HCT116 (cell line): Measurements from ENCODE around the gene PCBP3.

Source experiments
- EZH2 ChIP-seq: fragments of 200-600 bp; sonication (generic); IDR thresholded peaks from 2 replicates; pipeline ENCODE4 v1.6.1; 2017; ENCODE audit warnings: antibody characterized with exemption, mixed run types
- EZH2phosphoT487 ChIP-seq: fragments of 200-600 bp; IDR thresholded peaks from 2 replicates; pipeline ENCODE4 v1.6.1; 2018; ENCODE audit warnings: antibody characterized with exemption, borderline replicate concordance
- POLR2AphosphoS5 ChIP-seq: IDR thresholded peaks from 2 replicates; pipeline ENCODE4 v1.6.1; 2011; ENCODE audit warnings: mild to moderate bottlenecking, low read depth, low read length, moderate library complexity
- YY1 ChIP-seq: IDR thresholded peaks from 2 replicates; pipeline ENCODE4 v1.6.1; 2011; ENCODE audit warnings: low read length, low read depth, moderate library complexity, mild to moderate bottlenecking; ENCODE audit not compliant: insufficient replicate concordance; ENCODE audit errors: extremely low read depth
- ZFX ChIP-seq: fragments of 450-650 bp; IDR thresholded peaks from 2 replicates; pipeline ENCODE4 v1.6.1; 2017
- TF ChIP-seq, protein P1 (sequence below), 3 experiments: fragments of 200-600 bp in 1 of 3; sonication (generic) in 1 of 3; IDR thresholded peaks in 2 of 3; conservative IDR thresholded peaks in 1 of 3; 2 replicates each; pipeline ENCODE4 v1.5.1; 2012 to 2017; ENCODE audit warnings: low read depth in 2 of 3, low read length in 2 of 3, antibody characterized with exemption in 1 of 3, borderline replicate concordance in 1 of 3, control low read depth in 1 of 3, mild to moderate bottlenecking in 1 of 3, mixed read lengths in 1 of 3, mixed run types in 1 of 3, moderate library complexity in 1 of 3; ENCODE audit not compliant: insufficient read depth in 1 of 3
- TF ChIP-seq, protein P2 (sequence below): IDR thresholded peaks from 2 replicates; pipeline ENCODE4 v1.6.1; 2012
- TF ChIP-seq, protein P3 (sequence below): IDR thresholded peaks from 2 replicates; pipeline ENCODE4 v1.6.1; 2012; ENCODE audit warnings: low read depth

DNA sequence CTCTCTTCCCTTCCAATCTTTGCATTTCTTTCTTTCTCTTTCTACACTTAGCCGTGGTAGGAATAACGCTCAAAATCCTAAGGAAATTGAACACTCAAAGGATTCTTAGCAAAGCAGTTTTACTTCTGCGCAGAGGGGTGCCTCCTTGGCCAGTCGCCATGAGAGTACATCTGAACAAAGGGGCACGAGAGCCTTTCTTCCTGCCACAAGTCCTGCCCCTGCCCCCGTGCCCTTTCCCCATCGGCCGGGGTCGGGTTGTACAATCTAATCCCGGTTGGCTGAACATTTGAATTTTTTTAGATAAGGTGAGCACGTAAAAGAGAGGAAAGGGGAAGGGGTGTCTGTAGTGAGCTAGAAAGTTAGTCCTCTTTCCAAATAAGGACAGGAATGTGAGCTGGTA is 309.4 kb downstream of the PCBP3 start:
- TF ChIP-seq EZH2phosphoT487 (no peak), ZFX (no peak), POLR2AphosphoS5 (no peak), EZH2 (no peak), YY1 (no peak)
- TF ChIP-seq, protein P1, sequence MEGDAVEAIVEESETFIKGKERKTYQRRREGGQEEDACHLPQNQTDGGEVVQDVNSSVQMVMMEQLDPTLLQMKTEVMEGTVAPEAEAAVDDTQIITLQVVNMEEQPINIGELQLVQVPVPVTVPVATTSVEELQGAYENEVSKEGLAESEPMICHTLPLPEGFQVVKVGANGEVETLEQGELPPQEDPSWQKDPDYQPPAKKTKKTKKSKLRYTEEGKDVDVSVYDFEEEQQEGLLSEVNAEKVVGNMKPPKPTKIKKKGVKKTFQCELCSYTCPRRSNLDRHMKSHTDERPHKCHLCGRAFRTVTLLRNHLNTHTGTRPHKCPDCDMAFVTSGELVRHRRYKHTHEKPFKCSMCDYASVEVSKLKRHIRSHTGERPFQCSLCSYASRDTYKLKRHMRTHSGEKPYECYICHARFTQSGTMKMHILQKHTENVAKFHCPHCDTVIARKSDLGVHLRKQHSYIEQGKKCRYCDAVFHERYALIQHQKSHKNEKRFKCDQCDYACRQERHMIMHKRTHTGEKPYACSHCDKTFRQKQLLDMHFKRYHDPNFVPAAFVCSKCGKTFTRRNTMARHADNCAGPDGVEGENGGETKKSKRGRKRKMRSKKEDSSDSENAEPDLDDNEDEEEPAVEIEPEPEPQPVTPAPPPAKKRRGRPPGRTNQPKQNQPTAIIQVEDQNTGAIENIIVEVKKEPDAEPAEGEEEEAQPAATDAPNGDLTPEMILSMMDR (IDR thresholded peaks at IDR 0.05 in 2 of 3, conservative IDR thresholded peaks at IDR 0.05 in 1 of 3; ENCODE audit: borderline replicate concordance in 1 of 3, insufficient read depth in 1 of 3, low read depth in 2 of 3, low read length in 2 of 3): no peak
- TF ChIP-seq, protein P2, sequence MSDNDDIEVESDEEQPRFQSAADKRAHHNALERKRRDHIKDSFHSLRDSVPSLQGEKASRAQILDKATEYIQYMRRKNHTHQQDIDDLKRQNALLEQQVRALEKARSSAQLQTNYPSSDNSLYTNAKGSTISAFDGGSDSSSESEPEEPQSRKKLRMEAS: no peak
- TF ChIP-seq, protein P3, sequence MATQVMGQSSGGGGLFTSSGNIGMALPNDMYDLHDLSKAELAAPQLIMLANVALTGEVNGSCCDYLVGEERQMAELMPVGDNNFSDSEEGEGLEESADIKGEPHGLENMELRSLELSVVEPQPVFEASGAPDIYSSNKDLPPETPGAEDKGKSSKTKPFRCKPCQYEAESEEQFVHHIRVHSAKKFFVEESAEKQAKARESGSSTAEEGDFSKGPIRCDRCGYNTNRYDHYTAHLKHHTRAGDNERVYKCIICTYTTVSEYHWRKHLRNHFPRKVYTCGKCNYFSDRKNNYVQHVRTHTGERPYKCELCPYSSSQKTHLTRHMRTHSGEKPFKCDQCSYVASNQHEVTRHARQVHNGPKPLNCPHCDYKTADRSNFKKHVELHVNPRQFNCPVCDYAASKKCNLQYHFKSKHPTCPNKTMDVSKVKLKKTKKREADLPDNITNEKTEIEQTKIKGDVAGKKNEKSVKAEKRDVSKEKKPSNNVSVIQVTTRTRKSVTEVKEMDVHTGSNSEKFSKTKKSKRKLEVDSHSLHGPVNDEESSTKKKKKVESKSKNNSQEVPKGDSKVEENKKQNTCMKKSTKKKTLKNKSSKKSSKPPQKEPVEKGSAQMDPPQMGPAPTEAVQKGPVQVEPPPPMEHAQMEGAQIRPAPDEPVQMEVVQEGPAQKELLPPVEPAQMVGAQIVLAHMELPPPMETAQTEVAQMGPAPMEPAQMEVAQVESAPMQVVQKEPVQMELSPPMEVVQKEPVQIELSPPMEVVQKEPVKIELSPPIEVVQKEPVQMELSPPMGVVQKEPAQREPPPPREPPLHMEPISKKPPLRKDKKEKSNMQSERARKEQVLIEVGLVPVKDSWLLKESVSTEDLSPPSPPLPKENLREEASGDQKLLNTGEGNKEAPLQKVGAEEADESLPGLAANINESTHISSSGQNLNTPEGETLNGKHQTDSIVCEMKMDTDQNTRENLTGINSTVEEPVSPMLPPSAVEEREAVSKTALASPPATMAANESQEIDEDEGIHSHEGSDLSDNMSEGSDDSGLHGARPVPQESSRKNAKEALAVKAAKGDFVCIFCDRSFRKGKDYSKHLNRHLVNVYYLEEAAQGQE: no peak
